ENCODE measurements around the gene NOC2L.

GRCh38 chr1:982765-983436, 23.8 kb upstream of the NOC2L start:
- no peak for TF ChIP-seq POLR2AphosphoS5 (IDR thresholded peaks at IDR 0.05; ENCODE audit: insufficient read depth in 1 of 2, low read depth in 1 of 2)
- no peak for TF ChIP-seq CTCF (IDR thresholded peaks at IDR 0.05)

Data from vagina (tissue), 2 donors.